IPS-15b (cell line): ENCODE results near the gene POLH.

Experiments
- H3K27me3 ChIP-seq: one replicate; pipeline ENCODE4 v1.6.1; 2013; ENCODE audit warnings: low read length; ENCODE audit not compliant: control insufficient read depth, insufficient read depth
- H3K36me3 ChIP-seq: one replicate; pipeline ENCODE4 v1.6.1; 2013; ENCODE audit warnings: low read length; ENCODE audit not compliant: control insufficient read depth, insufficient read depth
- H3K4me1 ChIP-seq: one replicate; pipeline ENCODE4 v1.6.1; 2013; ENCODE audit warnings: mild to moderate bottlenecking, low read length; ENCODE audit not compliant: control insufficient read depth, insufficient read depth
- H3K4me3 ChIP-seq: one replicate; pipeline ENCODE4 v1.5.1; 2013; ENCODE audit warnings: low read depth, low read length
- H3K9ac ChIP-seq: one replicate; pipeline ENCODE4 v1.6.1; 2013; ENCODE audit warnings: low read depth, mild to moderate bottlenecking, low read length
- H3K9me3 ChIP-seq: one replicate; pipeline ENCODE4 v1.6.1; 2013; ENCODE audit warnings: mild to moderate bottlenecking, low read length; ENCODE audit not compliant: control insufficient read depth, insufficient read depth

The POLH gene

DNA sequence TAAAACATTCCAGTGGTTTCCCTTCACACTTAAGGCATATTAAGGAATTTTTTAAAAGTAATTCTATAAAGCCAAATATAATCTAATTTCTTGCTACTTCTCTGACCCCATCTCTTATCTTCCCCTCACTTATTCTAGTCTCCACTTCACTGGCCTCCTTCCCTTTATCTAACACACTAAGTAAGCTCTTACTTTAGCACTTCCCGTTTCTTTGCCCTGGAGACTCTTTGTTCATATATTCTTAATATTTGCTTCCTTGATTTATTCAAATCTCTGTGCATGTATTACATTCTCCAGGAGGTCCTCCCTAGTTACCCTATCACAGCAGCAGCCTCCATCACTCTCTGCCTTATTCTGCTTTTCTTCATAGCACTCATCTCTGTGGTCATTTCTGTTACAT lies 32.8 kb downstream of the POLH start:
- H3K27me3 ChIP-seq: no peaks in the 10 kb centered on the region
- peaks cover 5% of the 10 kb centered on the region for H3K36me3 ChIP-seq
- H3K9me3 ChIP-seq: no peaks in the 10 kb centered on the region
- H3K4me3 ChIP-seq: no peak overlapping the region
- no peak overlapping the region for H3K9ac ChIP-seq
- H3K4me1 ChIP-seq: no peaks in the 10 kb centered on the region

GRCh38 chr6:43609402-43609801 lies 33.4 kb downstream of the POLH start:
- H3K9me3 ChIP-seq: no peaks in the 10 kb centered on the region
- H3K4me3 ChIP-seq: no peak overlapping the region
- no peaks in the 10 kb centered on the region for H3K4me1 ChIP-seq
- peaks cover 10% of the 10 kb centered on the region for H3K36me3 ChIP-seq
- no peaks in the 10 kb centered on the region for H3K27me3 ChIP-seq
- H3K9ac ChIP-seq: no peak overlapping the region

GRCh38 chr6:43610431-43610830 lies 34.4 kb downstream of the POLH start:
- no peak overlapping the region for H3K4me3 ChIP-seq
- no peaks in the 10 kb centered on the region for H3K27me3 ChIP-seq
- no peak overlapping the region for H3K9ac ChIP-seq
- H3K4me1 ChIP-seq: no peaks in the 10 kb centered on the region
- peaks cover 10% of the 10 kb centered on the region for H3K36me3 ChIP-seq
- H3K9me3 ChIP-seq: no peaks in the 10 kb centered on the region

- Histone ChIP-seq H3K36me3 (peaks cover 10% of the 10 kb centered on the region), H3K9ac (no peak overlapping the region), H3K27me3 (no peaks in the 10 kb centered on the region)
These were observed 37.9 kb downstream of the POLH start for GRCh38 chr6:43613721-43614395.

GRCh38 chr6:43614396-43614730 lies 38.4 kb downstream of the POLH start:
- H3K4me3 ChIP-seq: no peak overlapping the region
- no peak overlapping the region for H3K9ac ChIP-seq
- H3K4me1 ChIP-seq: no peaks in the 10 kb centered on the region
- H3K36me3 ChIP-seq: peaks cover 10% of the 10 kb centered on the region
- no peaks in the 10 kb centered on the region for H3K9me3 ChIP-seq
- H3K27me3 ChIP-seq: no peaks in the 10 kb centered on the region

More at GRCh38 chr6:43613721-43614395, 37.9 kb downstream of the POLH start:
- Histone ChIP-seq H3K4me1 (no peaks in the 10 kb centered on the region), H3K9me3 (no peaks in the 10 kb centered on the region), H3K4me3 (no peak overlapping the region)

- no peaks in the 10 kb centered on the region for H3K4me1 ChIP-seq
- no peak overlapping the region for H3K9ac ChIP-seq
- peaks cover 28% of the 10 kb centered on the region for H3K36me3 ChIP-seq
- no peak overlapping the region for H3K4me3 ChIP-seq
- no peaks in the 10 kb centered on the region for H3K27me3 ChIP-seq
- H3K9me3 ChIP-seq: no peaks in the 10 kb centered on the region
These were observed 40.9 kb downstream of the POLH start for GRCh38 chr6:43616725-43617472.

DNA sequence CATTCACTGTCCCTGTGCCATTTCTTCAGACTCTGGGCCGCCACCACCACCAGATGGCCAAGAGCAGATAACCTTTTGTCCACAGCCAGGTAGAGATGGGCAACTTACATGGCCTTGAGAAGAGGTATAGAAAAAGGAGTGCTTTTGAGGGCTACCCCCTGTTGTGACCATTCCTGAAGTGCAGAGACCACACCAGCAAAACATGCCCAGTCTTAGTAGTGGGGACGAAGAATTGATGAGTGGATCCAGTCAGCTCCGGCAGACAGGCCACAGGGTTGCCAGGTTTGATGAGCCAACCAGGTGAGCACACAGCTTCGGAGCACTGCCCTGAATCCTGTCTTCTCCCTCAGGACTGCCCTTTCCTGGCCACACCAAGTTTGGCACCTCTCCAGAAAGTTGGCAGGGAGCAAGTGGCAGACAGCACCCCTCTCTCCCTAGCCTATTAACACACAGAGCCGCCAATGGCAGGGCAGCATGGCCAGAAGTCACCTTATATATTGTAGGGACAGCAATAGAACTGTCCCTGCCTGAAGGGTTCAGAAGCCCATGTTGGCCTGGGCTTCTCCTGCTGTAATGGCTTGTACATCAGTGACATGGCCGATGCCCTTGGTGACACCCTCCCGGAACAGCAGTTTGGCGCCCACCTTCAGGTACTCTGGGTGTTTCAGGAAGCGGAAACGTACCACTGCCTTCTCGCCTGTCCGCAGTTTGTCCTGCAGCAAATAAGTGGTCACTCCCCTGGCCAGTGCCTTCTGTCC lies 45.3 kb downstream of the POLH start:
- Histone ChIP-seq H3K4me1 (no peaks in the 10 kb centered on the region), H3K9me3 (no peaks in the 10 kb centered on the region), H3K36me3 (peaks cover 44% of the 10 kb centered on the region), H3K4me3 (no peak overlapping the region), H3K27me3 (no peaks in the 10 kb centered on the region), H3K9ac (no peak overlapping the region)

DNA sequence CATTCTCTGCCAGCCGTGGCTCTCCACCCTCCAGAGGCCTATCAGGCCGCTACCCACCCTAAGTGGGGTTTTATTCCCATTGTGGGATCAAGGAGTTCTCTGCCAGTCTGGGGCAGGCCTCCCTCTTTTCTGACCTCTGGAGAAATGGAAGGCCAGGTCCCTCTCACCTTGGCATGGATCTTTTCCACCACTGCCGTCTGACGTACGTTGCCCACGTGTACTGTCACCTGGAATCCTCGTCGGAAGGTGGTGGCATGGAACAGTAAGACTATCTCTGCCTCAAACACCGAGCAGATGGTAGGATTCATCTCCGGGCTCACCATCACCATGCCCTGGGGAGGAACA lies 45.8 kb downstream of the POLH start:
- peaks cover 45% of the 10 kb centered on the region for H3K36me3 ChIP-seq
- H3K9me3 ChIP-seq: no peaks in the 10 kb centered on the region
- H3K4me3 ChIP-seq: no peak overlapping the region
- no peaks in the 10 kb centered on the region for H3K4me1 ChIP-seq
- H3K9ac ChIP-seq: no peak overlapping the region
- no peaks in the 10 kb centered on the region for H3K27me3 ChIP-seq

GRCh38 chr6:43622541-43622940 lies 46.6 kb downstream of the POLH start:
- H3K27me3 ChIP-seq: no peaks in the 10 kb centered on the region
- no peak overlapping the region for H3K4me3 ChIP-seq
- H3K9me3 ChIP-seq: no peaks in the 10 kb centered on the region
- no peak overlapping the region for H3K9ac ChIP-seq
- no peaks in the 10 kb centered on the region for H3K4me1 ChIP-seq
- H3K36me3 ChIP-seq: peaks cover 46% of the 10 kb centered on the region

- Histone ChIP-seq H3K36me3 (peaks cover 46% of the 10 kb centered on the region), H3K4me3 (no peak overlapping the region), H3K4me1 (no peaks in the 10 kb centered on the region), H3K27me3 (no peaks in the 10 kb centered on the region), H3K9ac (no peak overlapping the region), H3K9me3 (no peaks in the 10 kb centered on the region)
These were observed 48.1 kb downstream of the POLH start for GRCh38 chr6:43623880-43624785.

GRCh38 chr6:43624786-43625288 lies 48.9 kb downstream of the POLH start:
- Histone ChIP-seq H3K9me3 (no peaks in the 10 kb centered on the region), H3K36me3 (peaks cover 46% of the 10 kb centered on the region), H3K4me3 (no peak overlapping the region), H3K9ac (no peak overlapping the region), H3K4me1 (no peaks in the 10 kb centered on the region), H3K27me3 (no peaks in the 10 kb centered on the region)
